ENCODE data around the gene TMEM101.
"Not testable (repeated sequence)": the region's sequence is repeated elsewhere in the genome, so short reads cannot be mapped to it uniquely, and the experiment has no call there.

The TMEM101 gene

GRCh38 chr17:43972444-43973212 lies 42.1 kb downstream of the TMEM101 start:
- not testable (repeated sequence) for DNase-seq

GRCh38 chr17:43971436-43971835 lies 43.3 kb downstream of the TMEM101 start:
- DNase-seq: not testable (repeated sequence)

- DNase-seq: no peak
Measured at GRCh38 chr17:43970366-43970765, 44.4 kb downstream of the TMEM101 start.

- no peak for DNase-seq
Measured at GRCh38 chr17:43967251-43967875, 47.4 kb downstream of the TMEM101 start.

- DNase-seq: no peak
Measured at GRCh38 chr17:43966276-43966675, 48.5 kb downstream of the TMEM101 start.

GRCh38 chr17:43962479-43962878 lies 52.3 kb downstream of the TMEM101 start:
- no peak for DNase-seq

- no peak for DNase-seq
Measured at GRCh38 chr17:43961954-43962353, 52.8 kb downstream of the TMEM101 start.

- not testable (repeated sequence) for DNase-seq
Measured at GRCh38 chr17:43961292-43961691, 53.5 kb downstream of the TMEM101 start.

All from DMS153 (cell line).